GM12878 (cell line): ENCODE data around the gene BEST4. TPM values are rescaled to one million over a fixed set of nuclear protein-coding genes. Genes with fewer than 3 reads are reported as not detected.

ENCODE experiments used
- CHD4 ChIP-seq: fragments of 200-600 bp; sonication (generic); IDR thresholded peaks from 2 replicates; pipeline ENCODE4 v1.6.1; 2016; ENCODE audit warnings: mild to moderate bottlenecking
- HDAC6 ChIP-seq: fragments of 200-600 bp; sonication (generic); IDR thresholded peaks from one replicate; pipeline ENCODE4 v1.8.0; 2017; ENCODE audit warnings: antibody characterized with exemption; ENCODE audit not compliant: unreplicated experiment
- IRF4 ChIP-seq: IDR thresholded peaks from 2 replicates; pipeline ENCODE4 v1.6.1; 2011; ENCODE audit warnings: low read depth, low read length
- MTA3 ChIP-seq: IDR thresholded peaks from 2 replicates; pipeline ENCODE4 v1.6.1; 2012; ENCODE audit warnings: low read length, inconsistent platforms, borderline replicate concordance
- NKRF ChIP-seq: fragments of 450-650 bp; conservative IDR thresholded peaks from 2 replicates; pipeline ENCODE4 v1.6.1; 2017; ENCODE audit warnings: mild to moderate bottlenecking, moderate library complexity
- NR2C2 ChIP-seq: IDR thresholded peaks from 2 replicates; pipeline ENCODE4 v1.6.1; 2011; ENCODE audit warnings: borderline replicate concordance, low read depth; ENCODE audit not compliant: control insufficient read depth, insufficient read length
- PAX8 ChIP-seq: fragments of 450-650 bp; IDR thresholded peaks from 2 replicates; pipeline ENCODE4 v1.6.1; 2017; ENCODE audit warnings: mild to moderate bottlenecking, moderate library complexity
- POU2F2 ChIP-seq: IDR thresholded peaks from 3 replicates; pipeline ENCODE4 v1.6.1; 2011; ENCODE audit warnings: low read depth, mild to moderate bottlenecking, low read length, borderline replicate concordance
- SIN3A ChIP-seq: IDR thresholded peaks from 2 replicates; pipeline ENCODE4 v1.6.1; 2012; ENCODE audit warnings: low read depth, low read length, improper control_type of control experiment
- TCF12 ChIP-seq: IDR thresholded peaks from 2 replicates; pipeline ENCODE4 v1.6.1; 2011; ENCODE audit warnings: low read depth, mild to moderate bottlenecking, low read length
- ZBTB33 ChIP-seq: fragments of 450-650 bp; IDR thresholded peaks from 2 replicates; pipeline ENCODE4 v1.6.1; 2017; ENCODE audit warnings: mild to moderate bottlenecking
- ZNF384 ChIP-seq: IDR thresholded peaks from 2 replicates; pipeline ENCODE4 v1.6.1; 2012; ENCODE audit warnings: low read depth, mild to moderate bottlenecking, low read length, improper control_type of control experiment, borderline replicate concordance
- polyA plus RNA-seq, 11 experiments: library from polyadenylated mRNA; depleted of rRNA in 4 of 11; unstranded in 6 of 11; stranded (reverse) in 5 of 11; fragments of >200 nt; fragmentation: Nextera tagmentation in 4 of 11; fragmentation: Illumina TruSeq in 1 of 11; extraction: Ambion mirVana in 4 of 11; extraction: Trizol in 1 of 11; gene quantifications; 1 replicate in 1 of 11; 2 replicates in 10 of 11; pipeline versions ENCODE4 v1.2.1 to v1.2.3, GENCODE V29; 2011 to 2016; ENCODE audit warnings: inconsistent platforms in 2 of 11, missing spikeins in 2 of 11, low read depth in 1 of 11
- total RNA-seq, 4 experiments: library from RNA; depleted of rRNA in 3 of 4; stranded (reverse); fragments of >200 nt in 3 of 4; fragmentation: Illumina TruSeq in 1 of 4; extraction: Trizol in 1 of 4; gene quantifications; 2 replicates each; pipeline versions ENCODE4 v1.2.1 to v1.2.3, GENCODE V29; 2013 to 2021

The BEST4 gene
- total and polyA plus RNA-seq, 10 of the 15 experiments (the other 5 are each of a cell fraction or from before 2014, with no cell fraction given) = 0.06 to 1.3 (median 0.42) TPM

DNA sequence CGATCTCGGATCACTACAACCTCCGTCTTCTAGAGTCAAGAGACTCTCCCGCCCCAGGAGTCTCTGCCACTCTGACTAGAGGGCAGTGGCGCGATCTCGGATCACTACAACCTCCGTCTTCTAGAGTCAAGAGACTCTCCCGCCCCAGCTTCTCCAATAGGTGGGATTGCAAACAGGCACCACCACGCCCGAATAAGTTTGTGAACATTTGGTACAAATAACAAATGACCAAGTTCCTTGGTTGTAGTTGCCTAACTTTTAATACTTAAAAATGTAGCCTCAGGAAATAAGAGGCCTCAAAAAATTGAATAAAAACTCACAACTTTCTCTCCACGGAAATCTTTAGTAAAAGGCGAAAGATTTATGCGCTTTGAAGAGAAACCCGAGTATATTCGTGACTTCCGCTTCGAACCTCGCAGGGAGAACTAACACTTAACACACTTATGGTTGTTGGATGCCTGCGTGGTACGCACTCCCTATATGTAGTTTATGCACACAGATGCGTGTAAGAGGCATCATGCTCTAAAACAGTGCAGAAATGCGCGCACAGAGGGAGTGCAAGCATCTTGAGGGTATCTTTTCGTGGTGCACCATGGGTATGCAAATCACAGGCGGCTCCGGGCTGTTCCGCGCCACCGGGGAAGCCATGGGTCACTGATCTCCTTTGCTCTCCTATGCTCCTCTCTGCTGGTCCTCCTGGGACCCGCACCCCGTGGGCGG lies 31.8 kb upstream of the BEST4 start (continued):
- peak; percentile 100 for TF ChIP-seq MTA3
- TF ChIP-seq PAX8 = peak; percentile 99
- peak; percentile 100 for TF ChIP-seq POU2F2
- no peak; the same call in 1 of the 2 replicates for TF ChIP-seq ZBTB33
- no peak for TF ChIP-seq CHD4
- TF ChIP-seq HDAC6 = peak; percentile 92
- TF ChIP-seq TCF12 = peak; percentile 68
- peak; percentile 15; the same call in 1 of the 2 replicates for TF ChIP-seq IRF4
- TF ChIP-seq NR2C2 = no peak
- TF ChIP-seq ZNF384 = no peak
- peak; percentile 53; the same call in 1 of the 2 replicates for TF ChIP-seq NKRF
- no peak for TF ChIP-seq SIN3A
